Measurements from ENCODE around the gene COX4I1. TPM values are rescaled to one million over a fixed set of nuclear protein-coding genes. Genes with fewer than 3 reads are reported as not detected.

Gene COX4I1
- total RNA-seq, 2 experiments from 2014 or later = 515 to 543 TPM

DNA sequence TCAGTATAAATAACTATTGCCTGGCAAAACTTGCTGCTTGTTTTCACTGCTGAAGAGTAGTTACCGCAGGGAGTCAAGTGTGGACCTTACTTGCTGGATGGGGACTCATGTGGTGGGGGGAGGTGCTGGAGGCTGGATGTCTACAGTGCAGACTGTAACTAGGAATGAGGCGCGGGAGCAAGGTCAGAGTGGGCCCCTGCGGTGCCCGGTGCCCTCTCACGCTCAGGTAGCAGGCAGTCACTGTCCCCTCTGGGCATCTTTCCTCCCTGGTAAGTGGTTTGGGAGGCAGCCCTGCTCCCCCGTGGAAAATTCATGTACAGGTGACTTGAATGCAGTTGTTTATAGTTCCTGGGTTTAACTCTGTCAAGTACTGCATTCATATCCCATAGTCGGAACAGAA lies 4.8 kb upstream of the COX4I1 start:
- no peak for DNase-seq
- no peak for ATAC-seq
- Mint-ChIP-seq H3K36me3 (ENCODE audit: low read depth) (peaks cover 52% of the 10 kb centered on the region), H3K4me1 (ENCODE audit: low read depth) (peaks cover 65% of the 10 kb centered on the region), H3K27me3 (no peaks in the 10 kb centered on the region), H3K4me3 (no peak overlapping the region), H3K9me3 (no peaks in the 10 kb centered on the region), H3K27ac (no peak overlapping the region)
- CTCF ChIA-PET = no interaction called here
- POLR2A ChIA-PET = no interaction called here
- TF ChIP-seq, protein P1, sequence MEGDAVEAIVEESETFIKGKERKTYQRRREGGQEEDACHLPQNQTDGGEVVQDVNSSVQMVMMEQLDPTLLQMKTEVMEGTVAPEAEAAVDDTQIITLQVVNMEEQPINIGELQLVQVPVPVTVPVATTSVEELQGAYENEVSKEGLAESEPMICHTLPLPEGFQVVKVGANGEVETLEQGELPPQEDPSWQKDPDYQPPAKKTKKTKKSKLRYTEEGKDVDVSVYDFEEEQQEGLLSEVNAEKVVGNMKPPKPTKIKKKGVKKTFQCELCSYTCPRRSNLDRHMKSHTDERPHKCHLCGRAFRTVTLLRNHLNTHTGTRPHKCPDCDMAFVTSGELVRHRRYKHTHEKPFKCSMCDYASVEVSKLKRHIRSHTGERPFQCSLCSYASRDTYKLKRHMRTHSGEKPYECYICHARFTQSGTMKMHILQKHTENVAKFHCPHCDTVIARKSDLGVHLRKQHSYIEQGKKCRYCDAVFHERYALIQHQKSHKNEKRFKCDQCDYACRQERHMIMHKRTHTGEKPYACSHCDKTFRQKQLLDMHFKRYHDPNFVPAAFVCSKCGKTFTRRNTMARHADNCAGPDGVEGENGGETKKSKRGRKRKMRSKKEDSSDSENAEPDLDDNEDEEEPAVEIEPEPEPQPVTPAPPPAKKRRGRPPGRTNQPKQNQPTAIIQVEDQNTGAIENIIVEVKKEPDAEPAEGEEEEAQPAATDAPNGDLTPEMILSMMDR (IDR thresholded peaks at IDR 0.05) = no peak
- intact Hi-C loops (cut with micrococcal nuclease) = no loop called here

DNA sequence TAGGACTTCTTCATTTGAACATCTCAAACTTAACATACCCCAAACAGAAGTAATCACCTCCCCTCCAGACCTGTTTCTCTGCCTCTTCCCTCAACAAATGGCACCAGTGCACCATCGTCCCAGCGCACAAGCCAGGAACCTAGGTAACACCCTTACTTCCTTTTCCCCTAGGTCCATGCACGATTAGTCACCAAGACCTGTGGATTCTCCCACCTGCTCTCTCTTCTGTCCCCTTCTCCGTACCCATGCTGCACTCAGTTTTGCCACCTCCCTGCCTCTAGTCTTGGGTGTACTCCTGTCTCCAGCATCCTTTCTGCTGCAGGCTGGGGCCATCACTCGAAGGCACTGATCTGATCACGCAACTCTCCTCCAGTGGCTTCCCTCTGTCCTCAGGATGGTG lies 3.3 kb upstream of the COX4I1 start:
- Mint-ChIP-seq H3K36me3 (ENCODE audit: low read depth) (peaks cover 56% of the 10 kb centered on the region), H3K27me3 (no peaks in the 10 kb centered on the region), H3K4me1 (ENCODE audit: low read depth) (peaks cover 63% of the 10 kb centered on the region), H3K9me3 (no peaks in the 10 kb centered on the region), H3K4me3 (no peak overlapping the region), H3K27ac (no peak overlapping the region)
- DNase-seq (no peak), ATAC-seq (no peak)
- intact Hi-C loops (cut with micrococcal nuclease) = no loop called here
- CTCF ChIA-PET = interaction anchor here (3.1 kb wide), 1 partner anchor 25 kb away, joined by 12 read pairs; no protein-coding TSS in a partner anchor
- POLR2A ChIA-PET = no interaction called here
- TF ChIP-seq, protein P1 (IDR thresholded peaks at IDR 0.05) = no peak

DNA sequence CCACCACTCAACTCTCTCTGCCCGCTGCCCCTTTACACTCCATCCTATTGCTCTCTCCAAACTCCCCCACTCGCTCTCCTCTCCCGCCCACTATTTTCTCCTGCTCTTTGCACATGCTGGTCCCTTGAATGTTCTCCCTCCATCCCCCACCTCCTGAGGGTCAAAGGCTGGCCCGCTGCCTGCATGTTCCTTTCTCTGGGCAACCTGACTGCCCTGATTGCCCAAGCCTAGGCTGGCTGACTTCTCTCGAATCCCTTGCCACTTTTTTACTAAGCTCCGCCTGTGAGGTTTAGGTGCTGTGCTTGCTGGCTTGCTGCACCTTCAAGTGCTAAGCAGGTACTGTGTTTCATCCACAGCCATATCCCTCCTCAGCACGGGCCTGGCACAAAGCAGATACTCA lies 2.9 kb upstream of the COX4I1 start:
- Mint-ChIP-seq H3K36me3 (ENCODE audit: low read depth) (peaks cover 57% of the 10 kb centered on the region), H3K4me1 (ENCODE audit: low read depth) (peaks cover 63% of the 10 kb centered on the region), H3K27ac (no peak overlapping the region), H3K9me3 (no peaks in the 10 kb centered on the region), H3K4me3 (no peak overlapping the region), H3K27me3 (no peaks in the 10 kb centered on the region)
- DNase-seq (no peak), ATAC-seq (no peak)
- ChIA-PET POLR2A (interaction anchor here (2.5 kb wide), 1 partner anchor 14 kb away, joined by 6 read pairs; no protein-coding TSS in a partner anchor), CTCF (interaction anchor here (1.5 to 3.1 kb wide), 2 partner anchors 23 to 25 kb away, joined by 5 to 12 read pairs; no protein-coding TSS in a partner anchor)
- TF ChIP-seq, protein P1 (IDR thresholded peaks at IDR 0.05) = no peak
- intact Hi-C loops (cut with micrococcal nuclease) = no loop called here

DNA sequence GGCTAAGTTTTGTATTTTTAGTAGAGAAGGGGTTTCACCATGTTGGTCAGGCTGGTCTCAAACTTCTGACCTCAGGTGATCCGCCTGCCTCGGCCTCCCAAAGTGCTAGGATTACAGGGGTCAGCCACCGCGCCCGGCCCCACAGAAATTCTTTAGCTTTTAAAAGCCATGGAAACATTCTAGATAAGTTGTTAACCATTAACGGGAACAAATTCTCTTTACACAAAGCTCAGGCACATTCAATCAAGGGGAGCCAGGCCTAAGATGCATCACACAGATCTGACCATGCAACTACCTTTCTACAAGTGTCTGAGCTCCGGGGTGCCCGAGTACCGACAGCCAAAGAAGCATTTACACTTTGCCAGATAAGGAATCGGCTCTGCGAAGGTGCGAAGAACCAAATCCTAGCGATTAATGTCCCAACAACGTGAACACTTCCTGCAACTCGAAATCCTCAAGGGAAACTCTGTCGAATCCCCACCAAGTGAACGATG lies 1.2 kb upstream of the COX4I1 start:
- Mint-ChIP-seq H3K27ac (peak overlapping the region; percentile 75), H3K4me1 (ENCODE audit: low read depth) (peaks cover 59% of the 10 kb centered on the region), H3K9me3 (no peaks in the 10 kb centered on the region), H3K36me3 (ENCODE audit: low read depth) (peaks cover 56% of the 10 kb centered on the region), H3K4me3 (peak overlapping the region; percentile 89), H3K27me3 (no peaks in the 10 kb centered on the region)
- CTCF ChIA-PET = interaction anchor here (0.5 to 3.1 kb wide), 6 partner anchors 10 to 182 kb away, joined by 3 to 12 read pairs (median 3); no protein-coding TSS in a partner anchor
- DNase-seq (no peak), ATAC-seq (no peak)
- TF ChIP-seq, protein P1 (IDR thresholded peaks at IDR 0.05) = no peak
- intact Hi-C loops (cut with micrococcal nuclease) = no loop called here
- POLR2A ChIA-PET = interaction anchor here (0.6 to 2.5 kb wide), 5 partner anchors 11 to 1559 kb away, joined by 3 to 6 read pairs (median 4); no protein-coding TSS in a partner anchor

DNA sequence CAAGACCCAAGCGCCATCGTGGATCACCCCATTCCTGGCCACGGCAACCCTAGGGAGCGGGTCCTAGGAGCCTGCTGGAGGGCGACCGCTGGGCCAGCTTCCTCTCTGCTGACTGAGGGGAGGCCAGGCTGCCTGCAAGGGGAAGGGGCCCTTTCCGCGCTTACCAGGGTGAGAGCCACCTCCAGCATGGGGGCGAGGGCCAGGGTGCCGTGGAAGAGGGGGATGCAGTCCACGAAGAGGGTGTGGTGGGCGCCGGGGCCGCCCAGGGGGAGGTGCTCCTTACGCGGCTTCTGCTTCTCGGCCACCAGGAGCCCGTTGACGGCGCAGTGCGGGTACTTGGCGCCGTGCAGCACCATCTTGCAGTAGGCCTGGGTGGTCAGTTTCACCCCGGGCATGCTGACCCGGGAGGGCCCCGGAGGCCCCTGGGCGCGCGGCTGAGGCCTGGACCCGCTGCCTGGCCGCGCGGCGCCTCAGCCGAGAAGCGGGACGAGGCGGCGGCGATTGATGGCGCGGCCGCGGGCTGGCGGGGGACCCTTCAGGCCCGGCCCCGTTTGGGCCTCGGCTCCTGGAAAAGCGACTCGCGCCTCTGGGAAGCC lies 496 bp upstream of the COX4I1 start:
- TF ChIP-seq, protein P1 (IDR thresholded peaks at IDR 0.05) = no peak
- peak overlapping the region; percentile 89 for H3K4me3 Mint-ChIP-seq
- H3K36me3 Mint-ChIP-seq (ENCODE audit: low read depth) = peaks cover 59% of the 10 kb centered on the region
- ChIA-PET CTCF (interaction anchor here (0.5 to 3.1 kb wide), 3 partner anchors 22 to 183 kb away, joined by 3 to 12 read pairs (median 4); no protein-coding TSS in a partner anchor), POLR2A (interaction anchor here (0.6 to 2.5 kb wide), 5 partner anchors 11 to 1558 kb away, joined by 3 to 6 read pairs (median 4); no protein-coding TSS in a partner anchor)
- no peaks in the 10 kb centered on the region for H3K9me3 Mint-ChIP-seq
- H3K27me3 Mint-ChIP-seq = no peaks in the 10 kb centered on the region
- peaks cover 66% of the 10 kb centered on the region for H3K4me1 Mint-ChIP-seq (ENCODE audit: low read depth)
- intact Hi-C loops (cut with micrococcal nuclease) = no loop called here
- ATAC-seq = peak; percentile 50
- peak; percentile 58 for DNase-seq
- H3K27ac Mint-ChIP-seq = peak overlapping the region; percentile 87

Measured in activated CD8-positive, alpha-beta T cell treated with anti-CD3 and anti-CD28 coated beads for 36 hours (primary cell).